H9 (cell line): ENCODE results near the gene RARB. TPM values are rescaled to one million over a fixed set of nuclear protein-coding genes. Genes with fewer than 3 reads are reported as not detected.
A peak's percentile ranks its signal among the peaks of the same experiment; 100 is the strongest.

Source experiments
- DNase-seq: peaks from one replicate; pipeline ENCODE4 v3.0.0-alpha.2; 2017
- H2AFZ ChIP-seq: one replicate; pipeline ENCODE4 v1.6.1; 2013; ENCODE audit warnings: mild to moderate bottlenecking, low read length, control low read depth, moderate library complexity
- H2AK5ac ChIP-seq: 2 replicates; pipeline ENCODE4 v1.6.1; 2013; ENCODE audit warnings: low read length, control low read depth, mixed read lengths; ENCODE audit not compliant: insufficient read length
- H2BK120ac ChIP-seq: one replicate; pipeline ENCODE4 v1.6.1; 2013; ENCODE audit warnings: low read depth, mild to moderate bottlenecking, low read length, control low read depth, inconsistent platforms; ENCODE audit not compliant: poor library complexity, severe bottlenecking
- H2BK12ac ChIP-seq: 2 replicates; pipeline ENCODE4 v1.6.1; 2013; ENCODE audit warnings: low read length, control low read depth, mixed read lengths, low read depth; ENCODE audit not compliant: insufficient read length
- H2BK15ac ChIP-seq: 2 replicates; pipeline ENCODE4 v1.6.1; 2013; ENCODE audit warnings: low read depth, low read length, control low read depth
- H2BK20ac ChIP-seq: one replicate; pipeline ENCODE4 v1.6.1; 2013; ENCODE audit warnings: low read depth, mild to moderate bottlenecking, low read length, control low read depth, inconsistent platforms; ENCODE audit not compliant: poor library complexity, severe bottlenecking
- H2BK5ac ChIP-seq: 2 replicates; pipeline ENCODE4 v1.6.1; 2013; ENCODE audit warnings: low read length, control low read depth, mixed read lengths; ENCODE audit not compliant: insufficient read length
- H3K14ac ChIP-seq: 2 replicates; pipeline ENCODE4 v1.6.1; 2013; ENCODE audit warnings: low read length, control low read depth; ENCODE audit not compliant: insufficient read depth
- H3K18ac ChIP-seq: 2 replicates; pipeline ENCODE4 v1.6.1; 2013; ENCODE audit warnings: low read depth, mild to moderate bottlenecking, mixed read lengths, low read length, control low read depth; ENCODE audit not compliant: insufficient read length
- H3K23ac ChIP-seq: 2 replicates; pipeline ENCODE4 v1.6.1; 2013; ENCODE audit warnings: low read length, control low read depth, mixed read lengths, low read depth; ENCODE audit not compliant: insufficient read length
- H3K23me2 ChIP-seq: 2 replicates; pipeline ENCODE4 v1.6.1; 2013; ENCODE audit warnings: low read depth, mild to moderate bottlenecking, mixed read lengths, low read length, control low read depth; ENCODE audit not compliant: insufficient read length, poor library complexity, severe bottlenecking
- H3K27ac ChIP-seq: 2 replicates; pipeline ENCODE4 v1.5.1; 2013; ENCODE audit warnings: low read length, control low read depth, mixed read lengths, low read depth; ENCODE audit not compliant: insufficient read length
- H3K27me3 ChIP-seq: 2 replicates; pipeline ENCODE4 v1.6.1; 2013; ENCODE audit warnings: low read length, control low read depth, inconsistent platforms; ENCODE audit not compliant: insufficient read depth
- H3K4ac ChIP-seq: 2 replicates; pipeline ENCODE4 v1.6.1; 2013; ENCODE audit warnings: low read depth, mild to moderate bottlenecking, control low read depth, inconsistent platforms, low read length, moderate library complexity
- H3K4me1 ChIP-seq: 2 replicates; pipeline ENCODE4 v1.6.1; 2013; ENCODE audit warnings: low read length, control low read depth, inconsistent platforms; ENCODE audit not compliant: insufficient read depth
- H3K4me2 ChIP-seq: 2 replicates; pipeline ENCODE4 v1.6.1; 2013; ENCODE audit warnings: low read length, control low read depth, mixed read lengths; ENCODE audit not compliant: insufficient read length, insufficient read depth
- H3K56ac ChIP-seq: 2 replicates; pipeline ENCODE4 v1.6.1; 2013; ENCODE audit warnings: low read depth, mild to moderate bottlenecking, mixed read lengths, low read length, control low read depth; ENCODE audit not compliant: insufficient read length
- H3K79me1 ChIP-seq: 2 replicates; pipeline ENCODE4 v1.6.1; 2013; ENCODE audit warnings: low read depth, mild to moderate bottlenecking, moderate library complexity, low read length, control low read depth, inconsistent platforms; ENCODE audit not compliant: insufficient read depth, poor library complexity, severe bottlenecking
- H3K79me2 ChIP-seq: 2 replicates; pipeline ENCODE4 v1.6.1; 2013; ENCODE audit warnings: low read length, control low read depth, inconsistent platforms; ENCODE audit not compliant: insufficient read depth
- H3K9ac ChIP-seq: 2 replicates; pipeline ENCODE4 v1.6.1; 2013; ENCODE audit warnings: low read length, control low read depth, mixed read lengths; ENCODE audit not compliant: insufficient read length; ENCODE audit errors: extremely low read depth
- H3K9me3 ChIP-seq: one replicate; pipeline ENCODE4 v1.6.1; 2013; ENCODE audit warnings: low read depth, low read length, inconsistent platforms; ENCODE audit not compliant: control insufficient read depth
- H3T11ph ChIP-seq: one replicate; pipeline ENCODE4 v1.6.1; 2013; ENCODE audit warnings: mild to moderate bottlenecking, low read length, control low read depth, inconsistent platforms
- H4K20me1 ChIP-seq: one replicate; pipeline ENCODE4 v1.6.1; 2013; ENCODE audit not compliant: control insufficient read depth, insufficient read length, insufficient read depth
- H4K5ac ChIP-seq: 2 replicates; pipeline ENCODE4 v1.6.1; 2013; ENCODE audit warnings: low read depth, mild to moderate bottlenecking, mixed read lengths, low read length, control low read depth; ENCODE audit not compliant: insufficient read length
- H4K8ac ChIP-seq: replicated peaks from 2 replicates; pipeline ENCODE4 v1.6.1; 2013; ENCODE audit warnings: low read length, control low read depth, mixed read lengths, low read depth; ENCODE audit not compliant: insufficient read length
- H4K91ac ChIP-seq: 2 replicates; pipeline ENCODE4 v1.6.1; 2013; ENCODE audit warnings: low read depth, mild to moderate bottlenecking, moderate library complexity, mixed read lengths, low read length, control low read depth; ENCODE audit not compliant: insufficient read length
- H3K27ac Mint-ChIP-seq, 3 experiments: 2 replicates in 2 of 3; 3 replicates in 1 of 3; pipeline ENCODE4 v1.8.0; 2020 to 2021; ENCODE audit warnings: mixed read lengths in 3 of 3, mild to moderate bottlenecking in 1 of 3, moderate library complexity in 1 of 3
- H3K27me3 Mint-ChIP-seq: 2 replicates; pipeline ENCODE4 v1.8.0; 2021; ENCODE audit warnings: low read depth, mild to moderate bottlenecking, moderate library complexity, mixed read lengths
- H3K36me3 Mint-ChIP-seq, 3 experiments: 2 replicates in 2 of 3; 3 replicates in 1 of 3; pipeline ENCODE4 v1.8.0; 2020 to 2021; ENCODE audit warnings: low read depth in 3 of 3, mixed read lengths in 3 of 3; ENCODE audit not compliant: insufficient read depth in 1 of 3
- H3K4me1 Mint-ChIP-seq, 2 experiments: 2 replicates each; pipeline ENCODE4 v1.8.0; 2020; ENCODE audit warnings: mixed read lengths in 2 of 2
- H3K4me3 Mint-ChIP-seq, 2 experiments: 2 replicates in 1 of 2; 3 replicates in 1 of 2; pipeline ENCODE4 v1.8.0; 2020 to 2021; ENCODE audit warnings: mild to moderate bottlenecking in 2 of 2, mixed read lengths in 2 of 2, moderate library complexity in 1 of 2
- H3K9me3 Mint-ChIP-seq, 2 experiments: 2 replicates in 1 of 2; 3 replicates in 1 of 2; pipeline ENCODE4 v1.8.0; 2020; ENCODE audit warnings: mild to moderate bottlenecking in 2 of 2, mixed read lengths in 2 of 2, moderate library complexity in 1 of 2
- WGBS: extraction: QIAGEN DNeasy Blood & Tissue Kit; methylation state at CpG from one replicate; pipeline ENCODE4 v1.1.7; 2013; ENCODE audit warnings: missing lambda C conversion rate, low lambda C conversion rate, mixed read lengths; ENCODE audit not compliant: insufficient read length; ENCODE audit errors: extremely low coverage; 5-methylcytosine and 5-hydroxymethylcytosine counted together
- total RNA-seq: library from RNA; stranded (reverse); gene quantifications from 2 replicates; pipeline ENCODE4 v1.2.1, GENCODE V29; 2021
- TF ChIP-seq, protein P1 (sequence below): fragments of 200-600 bp; sonication (generic); conservative IDR thresholded peaks from 3 replicates; pipeline ENCODE4 v1.8.0; 2021; ENCODE audit warnings: antibody characterized with exemption, mild to moderate bottlenecking

RARB gene
- total RNA-seq, 1 experiment from 2014 or later: 0.22 TPM

- no peaks in the 10 kb centered on the region for H3K9me3 Mint-ChIP-seq
- DNase-seq: no peak
- Histone ChIP-seq H2BK20ac (no peak overlapping the region), H3T11ph (no peak overlapping the region), H4K91ac (no peak overlapping the region), H3K79me1 (no peaks in the 10 kb centered on the region), H3K79me2 (no peaks in the 10 kb centered on the region), H3K23me2 (no peaks in the 10 kb centered on the region), H3K27ac (no peak overlapping the region), H3K9ac (no peak overlapping the region), H3K18ac (no peak overlapping the region), H3K4me1 (no peaks in the 10 kb centered on the region; the same call in 1 of the 2 replicates), H3K4ac (no peak overlapping the region), H2BK12ac (no peak overlapping the region), H2BK5ac (no peak overlapping the region), H3K56ac (no peak overlapping the region), H3K9me3 (no peaks in the 10 kb centered on the region), H2AFZ (no peak overlapping the region), H2BK15ac (no peak overlapping the region), H2BK120ac (no peak overlapping the region), H3K4me2 (no peak overlapping the region), H3K14ac (peak overlapping the region; percentile 21; the same call in 1 of the 2 replicates), H3K23ac (no peak overlapping the region), H4K5ac (no peak overlapping the region), H4K8ac (no peak overlapping the region), H3K27me3 (no peaks in the 10 kb centered on the region), H2AK5ac (no peak overlapping the region), H4K20me1 (no peaks in the 10 kb centered on the region)
- peaks cover under 1 to 6% of the 10 kb centered on the region in 2 experiments for H3K4me1 Mint-ChIP-seq
- no peak overlapping the region for H3K27ac Mint-ChIP-seq
- H3K27me3 Mint-ChIP-seq: peaks cover 2% of the 10 kb centered on the region
- WGBS: no CpG with 5 or more reads among the region's 14 CpGs
- H3K4me3 Mint-ChIP-seq: no peak overlapping the region
- TF ChIP-seq, protein P1, sequence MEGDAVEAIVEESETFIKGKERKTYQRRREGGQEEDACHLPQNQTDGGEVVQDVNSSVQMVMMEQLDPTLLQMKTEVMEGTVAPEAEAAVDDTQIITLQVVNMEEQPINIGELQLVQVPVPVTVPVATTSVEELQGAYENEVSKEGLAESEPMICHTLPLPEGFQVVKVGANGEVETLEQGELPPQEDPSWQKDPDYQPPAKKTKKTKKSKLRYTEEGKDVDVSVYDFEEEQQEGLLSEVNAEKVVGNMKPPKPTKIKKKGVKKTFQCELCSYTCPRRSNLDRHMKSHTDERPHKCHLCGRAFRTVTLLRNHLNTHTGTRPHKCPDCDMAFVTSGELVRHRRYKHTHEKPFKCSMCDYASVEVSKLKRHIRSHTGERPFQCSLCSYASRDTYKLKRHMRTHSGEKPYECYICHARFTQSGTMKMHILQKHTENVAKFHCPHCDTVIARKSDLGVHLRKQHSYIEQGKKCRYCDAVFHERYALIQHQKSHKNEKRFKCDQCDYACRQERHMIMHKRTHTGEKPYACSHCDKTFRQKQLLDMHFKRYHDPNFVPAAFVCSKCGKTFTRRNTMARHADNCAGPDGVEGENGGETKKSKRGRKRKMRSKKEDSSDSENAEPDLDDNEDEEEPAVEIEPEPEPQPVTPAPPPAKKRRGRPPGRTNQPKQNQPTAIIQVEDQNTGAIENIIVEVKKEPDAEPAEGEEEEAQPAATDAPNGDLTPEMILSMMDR: no peak
- no peaks in the 10 kb centered on the region for H3K36me3 Mint-ChIP-seq
Observed at GRCh38 chr3:25567806-25568524, 139.9 kb downstream of the RARB start.
